Pons (tissue), 1 donor: ENCODE data around the gene ZNF277.
A peak's percentile ranks its signal among the peaks of the same experiment; 100 is the strongest.
"Not testable (repeated sequence)": the region's sequence is repeated elsewhere in the genome, so short reads cannot be mapped to it uniquely, and the experiment has no call there.

Experiments used
- DNase-seq: peaks from one replicate; pipeline ENCODE4 v3.0.0-alpha.2; 2016; ENCODE audit warnings: low spot score

The ZNF277 gene

GRCh38 chr7:112211348-112211907 lies 4.9 kb downstream of the ZNF277 start:
- no peak for DNase-seq

- no peak for DNase-seq
These were observed 6.1 kb downstream of the ZNF277 start for GRCh38 chr7:112212571-112212970.

GRCh38 chr7:112213735-112214134 lies 7.2 kb downstream of the ZNF277 start:
- no peak for DNase-seq

- DNase-seq: no peak
These were observed 7.8 kb downstream of the ZNF277 start for GRCh38 chr7:112214268-112214667.

DNA sequence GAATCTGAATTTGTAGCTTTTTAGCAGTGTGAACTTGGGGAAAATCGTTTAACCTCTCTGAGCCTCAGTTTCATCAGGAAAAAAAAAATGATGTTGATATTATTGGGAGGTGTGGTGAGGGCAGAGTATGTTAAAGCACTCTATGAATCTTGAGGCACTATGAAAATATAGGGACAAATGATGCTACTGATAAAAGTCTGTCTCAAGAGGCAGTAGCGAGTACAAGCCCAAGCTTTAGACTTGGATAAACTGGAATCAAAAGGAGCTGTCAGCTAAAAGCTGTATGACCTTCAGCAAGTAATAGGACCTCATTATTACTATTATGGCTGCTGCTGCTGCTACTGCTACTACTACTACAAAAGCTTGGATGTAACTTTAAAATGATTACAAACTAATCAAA lies 8.4 kb downstream of the ZNF277 start:
- DNase-seq: no peak

DNA sequence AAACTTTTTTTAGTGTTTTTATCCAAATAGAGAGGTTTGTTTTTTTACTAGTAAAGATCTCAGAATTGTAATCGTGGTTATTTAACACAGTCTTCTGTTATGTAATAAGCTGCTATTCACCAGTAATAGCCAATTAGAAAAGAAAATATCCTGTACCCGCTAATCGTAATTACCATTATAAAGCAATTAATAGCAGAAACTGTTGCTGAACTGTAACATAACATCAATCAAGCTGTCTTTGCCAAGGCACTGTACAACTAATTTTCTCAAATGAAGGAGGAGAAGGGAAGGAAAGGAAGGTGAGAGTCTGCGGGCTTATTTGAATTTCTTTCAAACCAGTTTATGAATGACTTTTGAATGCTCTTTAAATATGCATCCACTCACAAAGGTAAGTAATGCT lies 9.3 kb downstream of the ZNF277 start:
- no peak for DNase-seq

DNA sequence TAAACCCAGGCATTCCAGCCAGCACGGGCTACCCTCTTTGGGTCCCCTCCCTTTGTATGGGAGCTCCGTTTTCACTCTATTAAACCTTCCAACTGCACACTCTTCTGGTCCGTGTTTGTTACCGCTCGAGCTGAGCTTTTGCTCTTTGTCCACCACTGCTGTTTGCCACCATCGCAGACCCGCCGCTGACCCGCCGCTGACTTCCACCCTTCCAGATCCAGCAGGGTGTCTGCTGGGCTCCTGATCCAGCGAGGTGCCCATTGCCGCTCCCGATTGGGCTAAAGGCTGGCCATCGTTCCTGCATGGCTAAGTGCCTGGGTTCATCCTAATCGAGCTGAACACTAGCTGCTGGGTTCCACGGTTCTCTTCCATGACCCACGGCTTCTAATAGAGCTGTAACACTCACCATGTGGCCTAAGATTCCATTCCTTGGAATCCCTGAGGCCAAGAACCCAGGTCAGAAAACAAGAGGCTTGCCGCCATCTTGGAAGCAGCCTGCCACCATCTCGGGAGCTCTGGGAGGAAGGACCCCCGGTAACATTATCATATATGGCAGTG lies 14.5 kb downstream of the ZNF277 start:
- no peak for DNase-seq

DNA sequence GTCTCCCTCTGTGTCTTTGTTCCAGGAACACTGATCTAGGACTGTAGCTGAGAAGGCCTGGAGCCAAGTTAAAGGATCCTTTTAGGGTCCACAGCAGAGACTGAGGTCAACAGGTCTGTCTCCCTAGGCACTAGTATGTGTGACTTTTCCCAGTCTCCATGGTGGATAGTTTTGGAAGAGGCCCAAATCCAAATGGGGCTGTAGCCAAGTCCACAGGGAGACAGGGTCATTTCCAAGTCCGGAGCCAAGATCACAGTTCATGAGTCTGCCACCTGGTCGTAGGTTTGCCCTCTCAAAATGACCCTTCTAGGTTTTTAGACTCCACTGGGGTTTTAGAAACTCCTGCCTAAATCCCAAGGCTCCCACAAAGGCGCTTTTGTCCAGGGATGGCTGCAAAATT lies 16.8 kb downstream of the ZNF277 start:
- DNase-seq: no peak

GRCh38 chr7:112224186-112224585 lies 17.7 kb downstream of the ZNF277 start:
- no peak for DNase-seq

GRCh38 chr7:112225006-112225405 lies 18.5 kb downstream of the ZNF277 start:
- DNase-seq: no peak

- no peak for DNase-seq
These were observed 20.3 kb downstream of the ZNF277 start for GRCh38 chr7:112226701-112227276.

DNA sequence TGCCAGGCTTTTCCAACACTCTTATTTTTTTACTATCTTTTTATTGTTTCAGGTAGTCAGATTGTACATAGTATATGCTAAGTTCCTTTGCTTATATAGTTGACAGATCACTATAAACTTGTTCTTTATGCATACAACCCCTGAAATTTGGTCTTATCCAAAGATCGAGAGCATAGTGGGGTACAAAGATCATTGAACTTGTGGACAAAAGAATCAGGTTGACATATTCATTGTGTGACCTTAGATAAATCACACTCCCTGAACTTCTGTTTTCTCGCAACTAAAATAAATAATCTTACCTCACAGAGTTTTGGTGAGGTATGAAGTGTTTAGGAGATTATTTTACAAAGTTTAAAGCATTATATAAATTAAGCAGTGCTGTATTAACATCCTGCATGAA lies 22.1 kb downstream of the ZNF277 start:
- no peak for DNase-seq

- DNase-seq: no peak
These were observed 25.9 kb downstream of the ZNF277 start for GRCh38 chr7:112232212-112232978.

- DNase-seq: no peak
These were observed 26.7 kb downstream of the ZNF277 start for GRCh38 chr7:112233048-112233697.

- DNase-seq: no peak
These were observed 27.7 kb downstream of the ZNF277 start for GRCh38 chr7:112234147-112234546.

DNA sequence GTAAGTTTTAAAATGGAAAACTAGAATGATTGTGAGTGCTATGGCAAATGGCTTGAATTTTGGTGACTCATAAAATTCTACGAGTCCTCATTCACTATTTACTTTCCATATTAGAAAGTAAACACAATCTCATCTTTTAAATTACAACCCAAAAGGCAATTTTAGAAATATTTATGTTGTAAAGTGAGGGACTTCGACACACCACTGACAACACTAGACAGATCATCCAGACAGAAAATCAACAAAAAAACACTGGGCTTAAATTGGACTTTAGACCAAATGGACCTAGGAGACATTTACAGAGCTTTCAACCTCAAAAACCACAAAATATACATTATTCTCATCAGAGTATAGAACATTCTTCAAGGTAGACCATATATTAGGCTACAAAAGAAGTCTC lies 30.1 kb downstream of the ZNF277 start:
- DNase-seq: no peak

GRCh38 chr7:112238330-112238729 lies 31.8 kb downstream of the ZNF277 start:
- DNase-seq: no peak

- no peak for DNase-seq
These were observed 32.5 kb downstream of the ZNF277 start for GRCh38 chr7:112238852-112239610.

- DNase-seq: no peak
These were observed 42.1 kb downstream of the ZNF277 start for GRCh38 chr7:112248598-112248997.

DNA sequence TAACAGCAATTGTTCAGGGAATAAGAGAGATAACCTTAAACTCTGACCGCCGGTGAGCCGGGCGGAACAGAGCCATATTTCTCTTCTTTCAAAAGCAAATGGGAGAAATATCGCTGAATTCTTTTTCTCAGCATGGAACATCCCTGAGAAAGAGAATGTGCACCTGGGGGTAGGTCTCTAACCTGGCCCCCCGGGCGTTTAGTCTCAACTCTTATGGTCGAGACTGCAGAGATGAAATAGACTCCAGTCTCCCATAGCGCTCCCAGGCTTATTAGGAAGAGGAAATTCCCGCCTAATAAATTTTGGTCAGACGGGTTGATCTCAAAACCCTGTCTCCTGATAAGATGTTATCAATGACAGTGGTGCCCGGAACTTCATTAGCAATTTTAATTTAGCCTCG lies 43.5 kb downstream of the ZNF277 start:
- not testable (repeated sequence) for DNase-seq

- DNase-seq: peak; percentile 95
These were observed 45.6 kb downstream of the ZNF277 start for GRCh38 chr7:112252141-112252540.

- DNase-seq: peak; percentile 53
These were observed 46.2 kb downstream of the ZNF277 start for GRCh38 chr7:112252691-112253090.
